ENCODE results near the gene RAPH1. TPM values are rescaled to one million over a fixed set of nuclear protein-coding genes. Genes with fewer than 3 reads are reported as not detected.

Gene RAPH1
- total and polyA plus RNA-seq, 9 of the 15 experiments (the other 6 are each of a cell fraction or from before 2014, with no cell fraction given): 0.07 to 0.71 (median 0.27) TPM

DNA sequence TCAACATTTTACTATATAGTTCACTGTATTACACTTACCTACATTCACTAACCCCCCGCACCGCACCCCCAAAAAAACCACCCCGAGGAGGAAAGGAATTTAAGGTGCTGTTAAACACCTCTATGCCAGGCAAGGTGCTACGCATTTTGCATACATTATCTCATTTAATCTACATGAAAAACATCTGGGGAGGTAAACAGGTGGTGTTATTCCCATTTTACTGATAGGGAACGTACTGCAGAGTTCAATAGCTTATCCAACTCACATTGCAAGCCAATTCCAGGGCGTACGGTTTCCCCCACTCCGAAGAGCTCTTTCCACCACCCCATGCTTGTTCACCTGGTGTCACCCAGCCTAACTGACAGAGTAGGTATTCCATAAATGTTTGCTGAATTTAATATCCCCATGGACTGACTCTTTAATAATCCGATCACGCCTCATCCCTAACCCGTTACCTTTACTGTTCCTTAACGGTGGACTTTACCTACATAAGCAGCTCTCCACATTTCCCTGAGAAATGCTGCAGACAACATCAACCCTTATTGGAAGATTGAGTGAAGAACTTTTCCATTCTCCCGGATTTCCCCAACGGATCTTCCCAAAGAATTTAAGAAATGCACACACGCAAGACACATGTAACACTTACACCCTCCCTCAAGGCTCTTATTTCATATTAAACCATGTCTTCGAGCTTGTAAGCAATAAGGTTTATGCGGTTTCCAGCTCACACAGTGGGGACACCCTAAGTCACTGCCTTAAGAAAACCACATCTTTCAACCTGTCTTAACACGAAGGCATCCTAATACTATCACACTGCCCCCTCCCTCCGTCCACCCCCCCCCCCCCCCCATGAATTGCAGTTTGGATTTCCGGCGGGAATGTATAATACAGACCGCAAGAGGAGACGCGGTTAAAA, 1.2 kb downstream of the RAPH1 start:
- Histone ChIP-seq H3K4me2 (ENCODE audit: insufficient read depth, low read length) (no peak overlapping the region), H3K27ac (ENCODE audit: extremely low read depth, low read depth, low read length) (no peak overlapping the region), H3K36me3 (ENCODE audit: control insufficient read depth, insufficient read depth, low read length) (no peaks in the 10 kb centered on the region), H3K4me3 (no peak overlapping the region), H3K79me2 (ENCODE audit: control insufficient read depth, insufficient read depth, low read length) (no peaks in the 10 kb centered on the region), H3K27me3 (ENCODE audit: control insufficient read depth in 2 of 2, insufficient read depth in 2 of 2, low read length in 2 of 2) (peaks cover 4 to 6% of the 10 kb centered on the region in 2 experiments; a peak in 1 of 5 replicates), H3K9ac (ENCODE audit: insufficient read depth in 1 of 2, low read depth in 2 of 2, low read length in 2 of 2) (no peak overlapping the region), H3K9me3 (replicated peaks; ENCODE audit: control insufficient read depth, insufficient read depth, low read depth, low read length) (0 out of 2 replicates have a peak, but pooled peaks cover 3% of the 10 kb centered on the region), H2AFZ (ENCODE audit: low read depth, low read length) (no peak overlapping the region), H3K9me1 (ENCODE audit: control insufficient read depth, insufficient read depth, low read length) (no peaks in the 10 kb centered on the region), H3K4me1 (replicated peaks in 1 of 2; ENCODE audit: control insufficient read depth in 2 of 2, insufficient read depth in 2 of 2, low read length in 2 of 2) (peaks cover 5 to 8% of the 10 kb centered on the region in 2 experiments; a peak in 4 of 5 replicates), H4K20me1 (replicated peaks; ENCODE audit: control insufficient read depth, insufficient read depth, low read length) (peaks cover 3% of the 10 kb centered on the region; the same call in 1 of the 2 replicates)
- WGBS (ENCODE audit: insufficient coverage, low coverage, missing lambda C conversion rate): 35% methylated on average over 15 of the region's 24 CpGs
- TF ChIP-seq, protein P1, sequence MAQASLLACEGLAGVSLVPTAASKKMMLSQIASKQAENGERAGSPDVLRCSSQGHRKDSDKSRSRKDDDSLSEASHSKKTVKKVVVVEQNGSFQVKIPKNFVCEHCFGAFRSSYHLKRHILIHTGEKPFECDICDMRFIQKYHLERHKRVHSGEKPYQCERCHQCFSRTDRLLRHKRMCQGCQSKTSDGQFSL (CRISPR knock-in tag; IDR thresholded peaks at IDR 0.05): no peak
- TF ChIP-seq, protein P1 (tag; IDR thresholded peaks at IDR 0.05): 0 out of 4 replicates have a peak, but pooled peaks of 1 of the 2 experiments have one; percentile 35
- no peak for TF ChIP-seq ZFP1 (CRISPR knock-in tag; IDR thresholded peaks at IDR 0.05)
- POLR2A ChIA-PET: no interaction called here
- intact Hi-C loops (cut with micrococcal nuclease) (no loop called here), in situ Hi-C loops (cut with MboI) (no loop called here)
- BruUV-seq (replicated peaks): TSS peak; percentile 53
- DNase-seq (ENCODE audit: extremely low read depth in 1 of 4, low spot score in 3 of 4): peak in 2 of 4 experiments; percentile 6 to 9
- no peak for FAIRE-seq
- CTCF ChIA-PET (ENCODE audit: low intra/inter-chr PET ratio): no interaction called here
- no peak for ATAC-seq

Data from K562 (cell line).